NCI-H2227 (cell line): ENCODE measurements around the gene DAGLA.

ENCODE experiments used
- DNase-seq: peaks from one replicate; lab custom pipeline; 2025; ENCODE audit not compliant: unreplicated experiment; lab: John Stamatoyannopoulos, UW

Gene DAGLA

GRCh38 chr11:61762798-61763197, 82.6 kb downstream of the DAGLA start:
- DNase-seq: no peak

- no peak for DNase-seq
These were observed 83.9 kb downstream of the DAGLA start for GRCh38 chr11:61763930-61764605.

- no peak for DNase-seq
These were observed 84.5 kb downstream of the DAGLA start for GRCh38 chr11:61764606-61765260.

- no peak for DNase-seq
These were observed 85.5 kb downstream of the DAGLA start for GRCh38 chr11:61765550-61766253.

- DNase-seq: no peak
These were observed 86.2 kb downstream of the DAGLA start for GRCh38 chr11:61766353-61766841.

- DNase-seq: no peak
These were observed 88.3 kb downstream of the DAGLA start for GRCh38 chr11:61768376-61769076.

GRCh38 chr11:61769169-61769920, 89.2 kb downstream of the DAGLA start:
- DNase-seq: no peak

GRCh38 chr11:61769946-61770683, 89.9 kb downstream of the DAGLA start:
- DNase-seq: no peak

GRCh38 chr11:61771195-61771894, 91.2 kb downstream of the DAGLA start:
- DNase-seq: no peak

- DNase-seq: no peak
These were observed 91.8 kb downstream of the DAGLA start for GRCh38 chr11:61771985-61772455.

- peak; percentile 46 for DNase-seq
These were observed 93.2 kb downstream of the DAGLA start for GRCh38 chr11:61773356-61773755.

GRCh38 chr11:61773809-61774208, 93.6 kb downstream of the DAGLA start:
- DNase-seq: no peak

GRCh38 chr11:61774411-61774810, 94.2 kb downstream of the DAGLA start:
- no peak for DNase-seq

GRCh38 chr11:61775106-61775505, 94.9 kb downstream of the DAGLA start:
- DNase-seq: no peak

GRCh38 chr11:61775606-61776554, 95.7 kb downstream of the DAGLA start:
- no peak for DNase-seq

GRCh38 chr11:61776561-61777075, 96.4 kb downstream of the DAGLA start:
- peak; percentile 16 for DNase-seq

GRCh38 chr11:61777234-61778090, 97.3 kb downstream of the DAGLA start:
- DNase-seq: no peak
